Measurements from ENCODE around the gene PES1.

- TF ChIP-seq CTCF (conservative IDR thresholded peaks at IDR 0.05) (no peak), ZFX (IDR thresholded peaks at IDR 0.05) (no peak)
These were observed 31.8 kb downstream of the PES1 start for GRCh38 chr22:30559889-30560288.
